ENCODE data around the gene KRTAP1-5. TPM values are rescaled to one million over a fixed set of nuclear protein-coding genes. Genes with fewer than 3 reads are reported as not detected.

Gene KRTAP1-5
- total RNA-seq, 1 experiment from 2014 or later, result not detected

DNA sequence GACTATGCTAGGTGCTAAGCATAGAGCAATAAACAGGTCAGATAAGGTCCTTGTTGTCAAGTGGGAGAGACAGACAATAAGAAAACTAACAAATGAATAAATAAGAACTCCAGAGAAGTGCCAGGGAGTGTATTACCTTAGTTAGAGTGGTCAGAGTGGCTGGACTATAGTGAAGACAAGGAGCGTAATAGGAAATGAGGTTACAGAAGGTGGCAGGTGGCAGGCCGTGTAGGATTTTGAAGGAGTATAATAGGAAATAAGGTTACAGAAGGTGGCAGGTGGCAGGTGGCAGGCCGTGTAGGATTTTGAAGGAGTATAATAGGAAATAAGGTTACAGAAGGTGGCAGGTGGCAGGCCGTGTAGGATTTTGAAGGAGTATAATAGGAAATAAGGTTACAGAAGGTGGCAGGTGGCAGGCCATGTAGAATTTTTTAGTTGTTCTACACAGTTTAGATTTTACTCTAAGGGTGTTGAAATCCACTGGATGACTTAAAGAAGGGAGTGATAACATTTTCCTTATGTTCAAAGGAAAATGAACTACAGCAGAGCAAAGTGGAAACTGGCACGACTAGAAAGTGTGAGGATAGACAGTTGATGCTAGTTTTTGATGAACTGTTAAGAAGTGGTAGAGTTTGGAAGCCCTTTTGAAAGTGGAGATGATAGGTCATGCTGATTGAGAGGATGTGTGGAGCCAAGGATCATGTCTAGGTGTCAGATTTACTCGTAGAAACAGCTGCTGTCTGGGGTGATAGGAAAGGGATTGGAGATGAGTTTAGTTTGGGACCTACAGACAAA, 14.5 kb downstream of the KRTAP1-5 start:
- Histone ChIP-seq H3K4me3 (ENCODE audit: low read depth in 2 of 2, low read length in 2 of 2) (no peak overlapping the region), H3K4me1 (ENCODE audit: control insufficient read depth, insufficient read depth, low read length) (no peaks in the 10 kb centered on the region), H3K9me3 (ENCODE audit: control insufficient read depth, insufficient read depth, low read depth, low read length) (no peaks in the 10 kb centered on the region), H3K27me3 (ENCODE audit: control insufficient read depth, insufficient read depth, low read length) (no peaks in the 10 kb centered on the region; the same call in 1 of the 2 replicates), H3K27ac (ENCODE audit: low read length) (no peak overlapping the region), H3K36me3 (ENCODE audit: control insufficient read depth, insufficient read depth, low read length) (no peaks in the 10 kb centered on the region)
- in situ Hi-C loops (cut with HindIII; ENCODE audit: low pct_unique_long_range_greater_than_20kb, low sequenced_read_pairs) (no loop called here), intact Hi-C loops (cut with micrococcal nuclease; ENCODE audit: unreplicated experiment) (no loop called here)
- no TSS peak for BruUV-seq (replicated peaks)
- no peak for ATAC-seq
- ChIA-PET POLR2A (no interaction called here), CTCF (no interaction called here)
- DNase-seq (ENCODE audit: low read depth, low spot score), result no peak
- no peak for TF ChIP-seq TCF7L2 (IDR thresholded peaks at IDR 0.05; ENCODE audit: low read depth, low read length)
- TF ChIP-seq, protein P1, sequence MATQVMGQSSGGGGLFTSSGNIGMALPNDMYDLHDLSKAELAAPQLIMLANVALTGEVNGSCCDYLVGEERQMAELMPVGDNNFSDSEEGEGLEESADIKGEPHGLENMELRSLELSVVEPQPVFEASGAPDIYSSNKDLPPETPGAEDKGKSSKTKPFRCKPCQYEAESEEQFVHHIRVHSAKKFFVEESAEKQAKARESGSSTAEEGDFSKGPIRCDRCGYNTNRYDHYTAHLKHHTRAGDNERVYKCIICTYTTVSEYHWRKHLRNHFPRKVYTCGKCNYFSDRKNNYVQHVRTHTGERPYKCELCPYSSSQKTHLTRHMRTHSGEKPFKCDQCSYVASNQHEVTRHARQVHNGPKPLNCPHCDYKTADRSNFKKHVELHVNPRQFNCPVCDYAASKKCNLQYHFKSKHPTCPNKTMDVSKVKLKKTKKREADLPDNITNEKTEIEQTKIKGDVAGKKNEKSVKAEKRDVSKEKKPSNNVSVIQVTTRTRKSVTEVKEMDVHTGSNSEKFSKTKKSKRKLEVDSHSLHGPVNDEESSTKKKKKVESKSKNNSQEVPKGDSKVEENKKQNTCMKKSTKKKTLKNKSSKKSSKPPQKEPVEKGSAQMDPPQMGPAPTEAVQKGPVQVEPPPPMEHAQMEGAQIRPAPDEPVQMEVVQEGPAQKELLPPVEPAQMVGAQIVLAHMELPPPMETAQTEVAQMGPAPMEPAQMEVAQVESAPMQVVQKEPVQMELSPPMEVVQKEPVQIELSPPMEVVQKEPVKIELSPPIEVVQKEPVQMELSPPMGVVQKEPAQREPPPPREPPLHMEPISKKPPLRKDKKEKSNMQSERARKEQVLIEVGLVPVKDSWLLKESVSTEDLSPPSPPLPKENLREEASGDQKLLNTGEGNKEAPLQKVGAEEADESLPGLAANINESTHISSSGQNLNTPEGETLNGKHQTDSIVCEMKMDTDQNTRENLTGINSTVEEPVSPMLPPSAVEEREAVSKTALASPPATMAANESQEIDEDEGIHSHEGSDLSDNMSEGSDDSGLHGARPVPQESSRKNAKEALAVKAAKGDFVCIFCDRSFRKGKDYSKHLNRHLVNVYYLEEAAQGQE (IDR thresholded peaks at IDR 0.05; ENCODE audit: insufficient read depth in 1 of 2, low read depth in 2 of 2, low read length in 1 of 2), result no peak
- TF ChIP-seq SIN3A (IDR thresholded peaks at IDR 0.05; ENCODE audit: borderline replicate concordance, insufficient read depth, low read depth, low read length), result no peak
- TF ChIP-seq, protein P2, sequence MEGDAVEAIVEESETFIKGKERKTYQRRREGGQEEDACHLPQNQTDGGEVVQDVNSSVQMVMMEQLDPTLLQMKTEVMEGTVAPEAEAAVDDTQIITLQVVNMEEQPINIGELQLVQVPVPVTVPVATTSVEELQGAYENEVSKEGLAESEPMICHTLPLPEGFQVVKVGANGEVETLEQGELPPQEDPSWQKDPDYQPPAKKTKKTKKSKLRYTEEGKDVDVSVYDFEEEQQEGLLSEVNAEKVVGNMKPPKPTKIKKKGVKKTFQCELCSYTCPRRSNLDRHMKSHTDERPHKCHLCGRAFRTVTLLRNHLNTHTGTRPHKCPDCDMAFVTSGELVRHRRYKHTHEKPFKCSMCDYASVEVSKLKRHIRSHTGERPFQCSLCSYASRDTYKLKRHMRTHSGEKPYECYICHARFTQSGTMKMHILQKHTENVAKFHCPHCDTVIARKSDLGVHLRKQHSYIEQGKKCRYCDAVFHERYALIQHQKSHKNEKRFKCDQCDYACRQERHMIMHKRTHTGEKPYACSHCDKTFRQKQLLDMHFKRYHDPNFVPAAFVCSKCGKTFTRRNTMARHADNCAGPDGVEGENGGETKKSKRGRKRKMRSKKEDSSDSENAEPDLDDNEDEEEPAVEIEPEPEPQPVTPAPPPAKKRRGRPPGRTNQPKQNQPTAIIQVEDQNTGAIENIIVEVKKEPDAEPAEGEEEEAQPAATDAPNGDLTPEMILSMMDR (IDR thresholded peaks at IDR 0.05), result no peak
- TF ChIP-seq POLR2AphosphoS5 (IDR thresholded peaks at IDR 0.05; ENCODE audit: low read depth, low read length), result no peak

DNA sequence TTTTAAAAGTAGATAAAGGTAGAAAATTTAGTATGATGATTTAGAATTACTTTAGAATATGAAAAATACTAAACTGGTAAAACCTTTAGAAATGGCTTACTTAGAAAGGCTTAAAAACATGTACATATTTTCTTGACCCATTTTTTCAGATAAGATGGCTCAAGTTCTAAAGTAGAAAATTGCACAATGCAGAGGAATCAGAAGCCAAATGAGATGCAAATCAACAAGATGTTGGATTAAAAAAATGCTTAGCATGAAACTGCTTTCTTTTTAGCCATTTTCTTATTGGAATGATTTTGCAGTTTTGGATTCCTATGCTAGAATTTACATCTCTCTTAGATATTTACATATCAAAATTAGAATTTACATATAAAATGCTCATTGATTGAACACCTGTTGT, 16.6 kb downstream of the KRTAP1-5 start:
- BruUV-seq (replicated peaks), result no TSS peak
- ChIA-PET CTCF (no interaction called here), POLR2A (no interaction called here)
- no peaks in the 10 kb centered on the region for H3K36me3 ChIP-seq (ENCODE audit: control insufficient read depth, insufficient read depth, low read length)
- no peak for TF ChIP-seq SIN3A (IDR thresholded peaks at IDR 0.05; ENCODE audit: borderline replicate concordance, insufficient read depth, low read depth, low read length)
- TF ChIP-seq, protein P2 (IDR thresholded peaks at IDR 0.05), result no peak
- TF ChIP-seq, protein P1 (IDR thresholded peaks at IDR 0.05; ENCODE audit: insufficient read depth in 1 of 2, low read depth in 2 of 2, low read length in 1 of 2), result no peak
- no peak for TF ChIP-seq POLR2AphosphoS5 (IDR thresholded peaks at IDR 0.05; ENCODE audit: low read depth, low read length)
- no peak for TF ChIP-seq TCF7L2 (IDR thresholded peaks at IDR 0.05; ENCODE audit: low read depth, low read length)
- ATAC-seq, result no peak
- no peak for DNase-seq (ENCODE audit: low read depth, low spot score)
- H3K27me3 ChIP-seq (ENCODE audit: control insufficient read depth, insufficient read depth, low read length), result no peaks in the 10 kb centered on the region; the same call in 1 of the 2 replicates
- no peaks in the 10 kb centered on the region for H3K9me3 ChIP-seq (ENCODE audit: control insufficient read depth, insufficient read depth, low read depth, low read length)
- intact Hi-C loops (cut with micrococcal nuclease; ENCODE audit: unreplicated experiment), result no loop called here
- no peak overlapping the region for H3K4me3 ChIP-seq (ENCODE audit: low read depth in 2 of 2, low read length in 2 of 2)
- no peaks in the 10 kb centered on the region for H3K4me1 ChIP-seq (ENCODE audit: control insufficient read depth, insufficient read depth, low read length)
- in situ Hi-C loops (cut with HindIII; ENCODE audit: low pct_unique_long_range_greater_than_20kb, low sequenced_read_pairs), result no loop called here
- no peak overlapping the region for H3K27ac ChIP-seq (ENCODE audit: low read length)
